ENCODE measurements around the gene SRP54. TPM values are rescaled to one million over a fixed set of nuclear protein-coding genes. Genes with fewer than 3 reads are reported as not detected.
A peak's percentile ranks its signal among the peaks of the same experiment; 100 is the strongest.

SRP54 gene
- total RNA-seq, 1 donor from 2014 or later = 43.5 TPM

DNA sequence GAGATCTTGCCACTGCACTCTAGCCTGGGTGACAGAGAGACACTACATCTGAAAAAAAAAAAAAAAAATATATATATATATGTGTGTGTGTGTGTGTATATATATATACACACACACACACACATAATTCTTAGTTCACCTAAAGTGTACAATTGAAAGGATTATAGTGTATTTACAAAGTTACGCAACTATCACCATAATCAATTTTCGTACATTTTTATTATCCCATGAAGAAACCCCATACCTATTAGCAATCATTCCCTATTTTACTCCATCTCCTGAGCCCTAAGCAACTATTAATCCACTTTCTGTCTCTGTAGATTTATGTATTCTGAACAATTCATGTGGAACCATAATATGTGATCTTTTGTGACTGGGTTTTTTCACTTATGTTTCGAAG lies 4.4 kb downstream of the SRP54 start:
- Mint-ChIP-seq H3K9me3 (ENCODE audit: unreplicated experiment) (peaks cover 3% of the 10 kb centered on the region), H3K27ac (ENCODE audit: unreplicated experiment) (no peak overlapping the region), H3K27me3 (ENCODE audit: unreplicated experiment) (no peaks in the 10 kb centered on the region), H3K4me1 (ENCODE audit: low read depth, unreplicated experiment) (peaks cover 5% of the 10 kb centered on the region), H3K36me3 (ENCODE audit: unreplicated experiment) (no peaks in the 10 kb centered on the region), H3K4me3 (ENCODE audit: unreplicated experiment) (no peak overlapping the region)
- TF ChIP-seq CTCF (IDR thresholded peaks at IDR 0.05; ENCODE audit: partially characterized antibody, unreplicated experiment) = no peak
- DNase-seq = no peak

DNA sequence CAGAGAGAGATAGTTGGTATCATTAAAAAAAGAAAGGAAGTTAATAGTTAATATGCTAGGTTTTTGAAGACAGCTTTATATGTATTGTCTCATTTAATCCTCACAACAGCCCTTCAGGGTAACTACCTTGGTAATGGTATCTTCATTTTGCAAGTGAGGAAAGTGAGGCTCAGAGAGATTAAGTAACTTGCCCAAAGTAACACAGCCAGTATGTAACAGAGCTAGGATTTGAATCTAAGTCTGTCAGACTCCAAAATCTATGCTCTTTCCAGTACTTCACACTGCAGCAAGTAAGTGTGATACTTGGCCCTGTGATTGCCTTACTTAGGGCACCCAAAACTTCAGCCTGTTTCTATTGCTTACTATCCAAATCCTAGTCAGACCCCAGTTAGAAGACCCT lies 7.0 kb downstream of the SRP54 start:
- Mint-ChIP-seq H3K4me3 (ENCODE audit: unreplicated experiment) (no peak overlapping the region), H3K36me3 (ENCODE audit: unreplicated experiment) (no peaks in the 10 kb centered on the region), H3K4me1 (ENCODE audit: low read depth, unreplicated experiment) (peaks cover 5% of the 10 kb centered on the region), H3K27ac (ENCODE audit: unreplicated experiment) (no peak overlapping the region), H3K27me3 (ENCODE audit: unreplicated experiment) (no peaks in the 10 kb centered on the region), H3K9me3 (ENCODE audit: unreplicated experiment) (no peaks in the 10 kb centered on the region)
- no peak for DNase-seq
- TF ChIP-seq CTCF (IDR thresholded peaks at IDR 0.05; ENCODE audit: partially characterized antibody, unreplicated experiment) = no peak

- Mint-ChIP-seq H3K27ac (ENCODE audit: unreplicated experiment) (no peak overlapping the region), H3K9me3 (ENCODE audit: unreplicated experiment) (no peaks in the 10 kb centered on the region), H3K4me3 (ENCODE audit: unreplicated experiment) (no peak overlapping the region), H3K27me3 (ENCODE audit: unreplicated experiment) (no peaks in the 10 kb centered on the region), H3K36me3 (ENCODE audit: unreplicated experiment) (no peaks in the 10 kb centered on the region), H3K4me1 (ENCODE audit: low read depth, unreplicated experiment) (peaks cover 10% of the 10 kb centered on the region)
- no peak for DNase-seq
- no peak for TF ChIP-seq CTCF (IDR thresholded peaks at IDR 0.05; ENCODE audit: partially characterized antibody, unreplicated experiment)
Observed at GRCh38 chr14:34993426-34993825, 10.6 kb downstream of the SRP54 start.

DNA sequence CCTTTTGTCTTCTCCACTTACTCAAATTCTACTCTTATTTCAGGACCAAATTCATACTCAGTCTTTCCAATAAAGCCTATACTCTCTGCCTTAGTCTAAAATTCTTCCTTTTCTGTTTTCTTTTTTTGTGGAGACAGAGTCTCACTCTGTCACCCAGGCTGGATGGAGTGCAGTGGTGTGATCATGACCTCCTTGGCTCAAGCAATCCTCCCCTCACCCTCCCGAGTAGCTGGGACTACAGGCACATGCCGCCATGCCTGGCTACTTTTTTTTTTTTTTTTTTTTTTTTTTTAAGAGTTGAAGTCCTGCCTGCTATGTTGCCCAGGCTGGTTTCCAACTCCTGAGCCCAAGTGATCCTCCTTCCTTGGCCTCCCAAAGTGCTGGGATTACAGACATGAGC lies 11.9 kb downstream of the SRP54 start:
- Mint-ChIP-seq H3K9me3 (ENCODE audit: unreplicated experiment) (no peaks in the 10 kb centered on the region), H3K4me1 (ENCODE audit: low read depth, unreplicated experiment) (peaks cover 10% of the 10 kb centered on the region), H3K27ac (ENCODE audit: unreplicated experiment) (no peak overlapping the region), H3K4me3 (ENCODE audit: unreplicated experiment) (no peak overlapping the region), H3K36me3 (ENCODE audit: unreplicated experiment) (no peaks in the 10 kb centered on the region), H3K27me3 (ENCODE audit: unreplicated experiment) (no peaks in the 10 kb centered on the region)
- DNase-seq = no peak
- TF ChIP-seq CTCF (IDR thresholded peaks at IDR 0.05; ENCODE audit: partially characterized antibody, unreplicated experiment) = no peak

GRCh38 chr14:34997762-34998161 lies 15.0 kb downstream of the SRP54 start:
- no peaks in the 10 kb centered on the region for H3K36me3 Mint-ChIP-seq (ENCODE audit: unreplicated experiment)
- DNase-seq = no peak
- no peak for TF ChIP-seq CTCF (IDR thresholded peaks at IDR 0.05; ENCODE audit: partially characterized antibody, unreplicated experiment)
- H3K4me3 Mint-ChIP-seq (ENCODE audit: unreplicated experiment) = no peak overlapping the region
- H3K4me1 Mint-ChIP-seq (ENCODE audit: low read depth, unreplicated experiment) = peaks cover 10% of the 10 kb centered on the region
- H3K27ac Mint-ChIP-seq (ENCODE audit: unreplicated experiment) = peak overlapping the region; percentile 91
- H3K9me3 Mint-ChIP-seq (ENCODE audit: unreplicated experiment) = no peaks in the 10 kb centered on the region
- no peaks in the 10 kb centered on the region for H3K27me3 Mint-ChIP-seq (ENCODE audit: unreplicated experiment)
